ENCODE data around the gene HLF.

HLF gene

DNA sequence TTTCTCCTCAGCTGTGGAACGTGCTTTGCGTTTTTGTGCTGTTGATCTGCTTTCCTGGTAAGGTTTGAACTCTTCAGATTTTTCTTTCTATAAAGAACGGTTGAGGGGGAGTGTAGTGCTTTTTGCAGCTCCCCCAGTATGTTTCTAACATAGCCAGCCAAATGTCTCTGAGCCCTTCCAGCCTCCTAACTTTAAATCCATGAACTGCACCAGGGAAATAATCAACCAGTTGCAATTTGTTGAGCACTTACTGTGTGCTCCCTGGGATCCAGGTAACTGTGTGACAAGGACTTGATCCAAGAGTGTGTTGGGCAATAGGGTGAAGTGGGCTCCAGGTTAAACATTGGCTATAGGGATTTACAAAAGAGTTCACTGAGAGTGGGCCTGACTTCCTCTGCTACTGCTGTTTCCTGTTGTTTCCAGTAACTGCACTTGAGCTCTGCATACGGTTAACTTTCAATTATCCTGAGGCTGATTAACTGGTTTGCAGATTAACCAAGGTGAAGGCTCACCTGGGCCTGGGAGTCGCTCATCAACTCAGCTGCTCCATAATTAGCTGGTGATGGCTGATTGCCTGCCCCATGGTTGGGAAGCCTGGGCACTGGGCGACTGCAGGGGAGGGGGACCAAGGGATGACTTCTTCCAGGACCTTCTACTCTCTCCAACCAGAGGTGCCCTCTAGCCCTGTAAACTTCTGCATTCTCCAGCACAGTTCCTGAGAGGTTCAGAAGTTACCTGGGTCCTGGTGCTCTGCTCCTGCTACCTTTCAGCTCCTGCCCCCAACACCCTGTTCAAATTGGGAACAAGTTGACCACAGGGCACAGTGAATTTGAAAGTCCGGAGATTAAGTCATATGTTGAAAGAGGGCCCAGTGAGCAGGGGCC lies 19.5 kb downstream of the HLF start:
- Histone ChIP-seq H2AFZ (ENCODE audit: low read length) (no peak overlapping the region), H3K9me3 (replicated peaks; ENCODE audit: insufficient read depth, low read length) (no peaks in the 10 kb centered on the region), H3K27me3 (replicated peaks; ENCODE audit: insufficient read depth, low read length) (no peaks in the 10 kb centered on the region), H3K9me2 (replicated peaks; ENCODE audit: insufficient read depth, low read length) (no peaks in the 10 kb centered on the region), H4K20me1 (ENCODE audit: insufficient read depth, low read length) (no peaks in the 10 kb centered on the region), H3K4me2 (ENCODE audit: low read depth, low read length) (no peak overlapping the region), H3K36me3 (replicated peaks; ENCODE audit: insufficient read depth, low read length) (no peaks in the 10 kb centered on the region), H3K4me1 (ENCODE audit: low read length) (no peaks in the 10 kb centered on the region), H3K9ac (ENCODE audit: low read length) (no peak overlapping the region), H3K27ac (ENCODE audit: low read length) (no peak overlapping the region), H3K4me3 (ENCODE audit: low read length) (no peak overlapping the region), H3F3A (ENCODE audit: insufficient read depth, low read length) (no peaks in the 10 kb centered on the region), H3K79me2 (ENCODE audit: low read length) (no peaks in the 10 kb centered on the region)
- TF ChIP-seq EZH2phosphoT487 (IDR thresholded peaks at IDR 0.05; ENCODE audit: low read length): no peak
- no peak for TF ChIP-seq CTCF (IDR thresholded peaks at IDR 0.05; ENCODE audit: low read length)
- TF ChIP-seq EZH2 (optimal IDR thresholded peaks at IDR 0.05; ENCODE audit: low read depth, low read length): no peak
- DNase-seq: no peak

- H3K27ac ChIP-seq (ENCODE audit: low read length): no peak overlapping the region
- no peak overlapping the region for H3K4me2 ChIP-seq (ENCODE audit: low read depth, low read length)
- H3K9me2 ChIP-seq (replicated peaks; ENCODE audit: insufficient read depth, low read length): no peaks in the 10 kb centered on the region
- H3K36me3 ChIP-seq (replicated peaks; ENCODE audit: insufficient read depth, low read length): no peaks in the 10 kb centered on the region
- H4K20me1 ChIP-seq (ENCODE audit: insufficient read depth, low read length): no peaks in the 10 kb centered on the region
- DNase-seq: no peak
- no peak overlapping the region for H3K9ac ChIP-seq (ENCODE audit: low read length)
- no peak overlapping the region for H2AFZ ChIP-seq (ENCODE audit: low read length)
- no peak for TF ChIP-seq CTCF (IDR thresholded peaks at IDR 0.05; ENCODE audit: low read length)
- TF ChIP-seq EZH2phosphoT487 (IDR thresholded peaks at IDR 0.05; ENCODE audit: low read length): no peak
- no peak for TF ChIP-seq EZH2 (optimal IDR thresholded peaks at IDR 0.05; ENCODE audit: low read depth, low read length)
- no peak overlapping the region for H3K4me3 ChIP-seq (ENCODE audit: low read length)
- no peaks in the 10 kb centered on the region for H3K79me2 ChIP-seq (ENCODE audit: low read length)
- no peaks in the 10 kb centered on the region for H3K27me3 ChIP-seq (replicated peaks; ENCODE audit: insufficient read depth, low read length)
- no peaks in the 10 kb centered on the region for H3K4me1 ChIP-seq (ENCODE audit: low read length)
- H3F3A ChIP-seq (ENCODE audit: insufficient read depth, low read length): no peaks in the 10 kb centered on the region
- no peaks in the 10 kb centered on the region for H3K9me3 ChIP-seq (replicated peaks; ENCODE audit: insufficient read depth, low read length)
Measured at GRCh38 chr17:55284944-55285339, 20.2 kb downstream of the HLF start.

- no peak overlapping the region for H3K27ac ChIP-seq (ENCODE audit: low read length)
- H3K9me3 ChIP-seq (replicated peaks; ENCODE audit: insufficient read depth, low read length): no peaks in the 10 kb centered on the region
- no peak for DNase-seq
- no peak overlapping the region for H3K4me2 ChIP-seq (ENCODE audit: low read depth, low read length)
- no peaks in the 10 kb centered on the region for H3K27me3 ChIP-seq (replicated peaks; ENCODE audit: insufficient read depth, low read length)
- H3K36me3 ChIP-seq (replicated peaks; ENCODE audit: insufficient read depth, low read length): no peaks in the 10 kb centered on the region
- TF ChIP-seq EZH2phosphoT487 (IDR thresholded peaks at IDR 0.05; ENCODE audit: low read length) (no peak), CTCF (IDR thresholded peaks at IDR 0.05; ENCODE audit: low read length) (no peak), EZH2 (optimal IDR thresholded peaks at IDR 0.05; ENCODE audit: low read depth, low read length) (no peak)
- H3K4me1 ChIP-seq (ENCODE audit: low read length): no peaks in the 10 kb centered on the region
- H3K9ac ChIP-seq (ENCODE audit: low read length): no peak overlapping the region
- no peaks in the 10 kb centered on the region for H3K79me2 ChIP-seq (ENCODE audit: low read length)
- no peak overlapping the region for H3K4me3 ChIP-seq (ENCODE audit: low read length)
- H4K20me1 ChIP-seq (ENCODE audit: insufficient read depth, low read length): no peaks in the 10 kb centered on the region
- no peak overlapping the region for H2AFZ ChIP-seq (ENCODE audit: low read length)
- no peaks in the 10 kb centered on the region for H3K9me2 ChIP-seq (replicated peaks; ENCODE audit: insufficient read depth, low read length)
- H3F3A ChIP-seq (ENCODE audit: insufficient read depth, low read length): no peaks in the 10 kb centered on the region
Measured at GRCh38 chr17:55285340-55286301, 20.9 kb downstream of the HLF start.

Measured in MM.1S (cell line).